H9 (cell line): ENCODE results near the gene NUP188. TPM values are rescaled to one million over a fixed set of nuclear protein-coding genes. Genes with fewer than 3 reads are reported as not detected.

ENCODE experiments used
- DNase-seq: peaks from one replicate; pipeline ENCODE4 v3.0.0-alpha.2; 2017
- H2AFZ ChIP-seq: one replicate; pipeline ENCODE4 v1.6.1; 2013; ENCODE audit warnings: mild to moderate bottlenecking, low read length, control low read depth, moderate library complexity
- H2AK5ac ChIP-seq: 2 replicates; pipeline ENCODE4 v1.6.1; 2013; ENCODE audit warnings: low read length, control low read depth, mixed read lengths; ENCODE audit not compliant: insufficient read length
- H2BK120ac ChIP-seq: one replicate; pipeline ENCODE4 v1.6.1; 2013; ENCODE audit warnings: low read depth, mild to moderate bottlenecking, low read length, control low read depth, inconsistent platforms; ENCODE audit not compliant: poor library complexity, severe bottlenecking
- H2BK12ac ChIP-seq: 2 replicates; pipeline ENCODE4 v1.6.1; 2013; ENCODE audit warnings: low read length, control low read depth, mixed read lengths, low read depth; ENCODE audit not compliant: insufficient read length
- H2BK15ac ChIP-seq: 2 replicates; pipeline ENCODE4 v1.6.1; 2013; ENCODE audit warnings: low read depth, low read length, control low read depth
- H2BK20ac ChIP-seq: one replicate; pipeline ENCODE4 v1.6.1; 2013; ENCODE audit warnings: low read depth, mild to moderate bottlenecking, low read length, control low read depth, inconsistent platforms; ENCODE audit not compliant: poor library complexity, severe bottlenecking
- H2BK5ac ChIP-seq: 2 replicates; pipeline ENCODE4 v1.6.1; 2013; ENCODE audit warnings: low read length, control low read depth, mixed read lengths; ENCODE audit not compliant: insufficient read length
- H3K14ac ChIP-seq: 2 replicates; pipeline ENCODE4 v1.6.1; 2013; ENCODE audit warnings: low read length, control low read depth; ENCODE audit not compliant: insufficient read depth
- H3K18ac ChIP-seq: 2 replicates; pipeline ENCODE4 v1.6.1; 2013; ENCODE audit warnings: low read depth, mild to moderate bottlenecking, mixed read lengths, low read length, control low read depth; ENCODE audit not compliant: insufficient read length
- H3K23ac ChIP-seq: 2 replicates; pipeline ENCODE4 v1.6.1; 2013; ENCODE audit warnings: low read length, control low read depth, mixed read lengths, low read depth; ENCODE audit not compliant: insufficient read length
- H3K23me2 ChIP-seq: 2 replicates; pipeline ENCODE4 v1.6.1; 2013; ENCODE audit warnings: low read depth, mild to moderate bottlenecking, mixed read lengths, low read length, control low read depth; ENCODE audit not compliant: insufficient read length, poor library complexity, severe bottlenecking
- H3K27ac ChIP-seq: 2 replicates; pipeline ENCODE4 v1.5.1; 2013; ENCODE audit warnings: low read length, control low read depth, mixed read lengths, low read depth; ENCODE audit not compliant: insufficient read length
- H3K27me3 ChIP-seq: 2 replicates; pipeline ENCODE4 v1.6.1; 2013; ENCODE audit warnings: low read length, control low read depth, inconsistent platforms; ENCODE audit not compliant: insufficient read depth
- H3K4ac ChIP-seq: 2 replicates; pipeline ENCODE4 v1.6.1; 2013; ENCODE audit warnings: low read depth, mild to moderate bottlenecking, control low read depth, inconsistent platforms, low read length, moderate library complexity
- H3K4me1 ChIP-seq: 2 replicates; pipeline ENCODE4 v1.6.1; 2013; ENCODE audit warnings: low read length, control low read depth, inconsistent platforms; ENCODE audit not compliant: insufficient read depth
- H3K4me2 ChIP-seq: 2 replicates; pipeline ENCODE4 v1.6.1; 2013; ENCODE audit warnings: low read length, control low read depth, mixed read lengths; ENCODE audit not compliant: insufficient read length, insufficient read depth
- H3K56ac ChIP-seq: 2 replicates; pipeline ENCODE4 v1.6.1; 2013; ENCODE audit warnings: low read depth, mild to moderate bottlenecking, mixed read lengths, low read length, control low read depth; ENCODE audit not compliant: insufficient read length
- H3K79me1 ChIP-seq: 2 replicates; pipeline ENCODE4 v1.6.1; 2013; ENCODE audit warnings: low read depth, mild to moderate bottlenecking, moderate library complexity, low read length, control low read depth, inconsistent platforms; ENCODE audit not compliant: insufficient read depth, poor library complexity, severe bottlenecking
- H3K79me2 ChIP-seq: 2 replicates; pipeline ENCODE4 v1.6.1; 2013; ENCODE audit warnings: low read length, control low read depth, inconsistent platforms; ENCODE audit not compliant: insufficient read depth
- H3K9ac ChIP-seq: 2 replicates; pipeline ENCODE4 v1.6.1; 2013; ENCODE audit warnings: low read length, control low read depth, mixed read lengths; ENCODE audit not compliant: insufficient read length; ENCODE audit errors: extremely low read depth
- H3K9me3 ChIP-seq: one replicate; pipeline ENCODE4 v1.6.1; 2013; ENCODE audit warnings: low read depth, low read length, inconsistent platforms; ENCODE audit not compliant: control insufficient read depth
- H3T11ph ChIP-seq: one replicate; pipeline ENCODE4 v1.6.1; 2013; ENCODE audit warnings: mild to moderate bottlenecking, low read length, control low read depth, inconsistent platforms
- H4K20me1 ChIP-seq: one replicate; pipeline ENCODE4 v1.6.1; 2013; ENCODE audit not compliant: control insufficient read depth, insufficient read length, insufficient read depth
- H4K5ac ChIP-seq: 2 replicates; pipeline ENCODE4 v1.6.1; 2013; ENCODE audit warnings: low read depth, mild to moderate bottlenecking, mixed read lengths, low read length, control low read depth; ENCODE audit not compliant: insufficient read length
- H4K8ac ChIP-seq: replicated peaks from 2 replicates; pipeline ENCODE4 v1.6.1; 2013; ENCODE audit warnings: low read length, control low read depth, mixed read lengths, low read depth; ENCODE audit not compliant: insufficient read length
- H4K91ac ChIP-seq: 2 replicates; pipeline ENCODE4 v1.6.1; 2013; ENCODE audit warnings: low read depth, mild to moderate bottlenecking, moderate library complexity, mixed read lengths, low read length, control low read depth; ENCODE audit not compliant: insufficient read length
- H3K27ac Mint-ChIP-seq, 3 experiments: 2 replicates in 2 of 3; 3 replicates in 1 of 3; pipeline ENCODE4 v1.8.0; 2020 to 2021; ENCODE audit warnings: mixed read lengths in 3 of 3, mild to moderate bottlenecking in 1 of 3, moderate library complexity in 1 of 3
- H3K27me3 Mint-ChIP-seq: 2 replicates; pipeline ENCODE4 v1.8.0; 2021; ENCODE audit warnings: low read depth, mild to moderate bottlenecking, moderate library complexity, mixed read lengths
- H3K36me3 Mint-ChIP-seq, 3 experiments: 2 replicates in 2 of 3; 3 replicates in 1 of 3; pipeline ENCODE4 v1.8.0; 2020 to 2021; ENCODE audit warnings: low read depth in 3 of 3, mixed read lengths in 3 of 3; ENCODE audit not compliant: insufficient read depth in 1 of 3
- H3K4me1 Mint-ChIP-seq, 2 experiments: 2 replicates each; pipeline ENCODE4 v1.8.0; 2020; ENCODE audit warnings: mixed read lengths in 2 of 2
- H3K4me3 Mint-ChIP-seq, 2 experiments: 2 replicates in 1 of 2; 3 replicates in 1 of 2; pipeline ENCODE4 v1.8.0; 2020 to 2021; ENCODE audit warnings: mild to moderate bottlenecking in 2 of 2, mixed read lengths in 2 of 2, moderate library complexity in 1 of 2
- H3K9me3 Mint-ChIP-seq, 2 experiments: 2 replicates in 1 of 2; 3 replicates in 1 of 2; pipeline ENCODE4 v1.8.0; 2020; ENCODE audit warnings: mild to moderate bottlenecking in 2 of 2, mixed read lengths in 2 of 2, moderate library complexity in 1 of 2
- CTCF ChIP-seq: fragments of 200-600 bp; sonication (generic); conservative IDR thresholded peaks from 3 replicates; pipeline ENCODE4 v1.8.0; 2021; ENCODE audit warnings: antibody characterized with exemption, mild to moderate bottlenecking
- WGBS: extraction: QIAGEN DNeasy Blood & Tissue Kit; methylation state at CpG from one replicate; pipeline ENCODE4 v1.1.7; 2013; ENCODE audit warnings: missing lambda C conversion rate, low lambda C conversion rate, mixed read lengths; ENCODE audit not compliant: insufficient read length; ENCODE audit errors: extremely low coverage; 5-methylcytosine and 5-hydroxymethylcytosine counted together
- total RNA-seq: library from RNA; stranded (reverse); gene quantifications from 2 replicates; pipeline ENCODE4 v1.2.1, GENCODE V29; 2021

Gene NUP188
- total RNA-seq, 1 experiment from 2014 or later: 101 TPM

- H2BK15ac ChIP-seq: no peak overlapping the region
- H3K18ac ChIP-seq: no peak overlapping the region
- H3K9me3 ChIP-seq: no peaks in the 10 kb centered on the region
- H3K4me2 ChIP-seq: no peak overlapping the region
- no peak overlapping the region for H3K9ac ChIP-seq
- no peaks in the 10 kb centered on the region; the same call in 1 of the 2 replicates for H3K27me3 Mint-ChIP-seq
- no peaks in the 10 kb centered on the region for H4K20me1 ChIP-seq
- H4K8ac ChIP-seq: no peak overlapping the region
- peaks cover 48 to 74% (median 53%) of the 10 kb centered on the region in 3 experiments for H3K36me3 Mint-ChIP-seq
- no peak overlapping the region; a peak in 1 of 5 replicates for H3K4me3 Mint-ChIP-seq
- no peak overlapping the region for H3T11ph ChIP-seq
- TF ChIP-seq CTCF: no peak
- H3K14ac ChIP-seq: no peak overlapping the region
- H4K91ac ChIP-seq: no peak overlapping the region
- DNase-seq: no peak
- no peaks in the 10 kb centered on the region for H3K4me1 ChIP-seq
- no peak overlapping the region for H2BK12ac ChIP-seq
- H3K4me1 Mint-ChIP-seq: peaks cover 0 to 2% of the 10 kb centered on the region in 2 experiments; a peak in 1 of 4 replicates
- H3K79me1 ChIP-seq: no peaks in the 10 kb centered on the region
- H2BK120ac ChIP-seq: no peak overlapping the region
- WGBS: no CpG with 5 or more reads among the region's 10 CpGs
- H3K27ac Mint-ChIP-seq: peak overlapping the region in 2 of 3 experiments; percentile 81 to 85; a peak in 5 of 7 replicates
- no peaks in the 10 kb centered on the region for H3K79me2 ChIP-seq
- no peaks in the 10 kb centered on the region for H3K27me3 ChIP-seq
- H3K23me2 ChIP-seq: no peaks in the 10 kb centered on the region
- H3K27ac ChIP-seq: no peak overlapping the region
- no peaks in the 10 kb centered on the region for H3K9me3 Mint-ChIP-seq
- H2BK20ac ChIP-seq: no peak overlapping the region
- H3K23ac ChIP-seq: no peak overlapping the region
- no peak overlapping the region for H3K56ac ChIP-seq
- H2BK5ac ChIP-seq: no peak overlapping the region
- H2AK5ac ChIP-seq: no peak overlapping the region
- no peak overlapping the region for H3K4ac ChIP-seq
- H2AFZ ChIP-seq: no peak overlapping the region
- no peak overlapping the region for H4K5ac ChIP-seq
Measured at GRCh38 chr9:129005336-129005997, 58.0 kb downstream of the NUP188 start.
